NT2/D1 (cell line): Measurements from ENCODE around the gene SFXN2.

Source experiments
- SUZ12 ChIP-seq: IDR thresholded peaks from 2 replicates; pipeline ENCODE4 v1.6.1; 2011; ENCODE audit not compliant: insufficient read length, insufficient read depth; ENCODE audit errors: extremely low read depth
- YY1 ChIP-seq: IDR thresholded peaks from 2 replicates; pipeline ENCODE4 v1.6.1; 2011; ENCODE audit not compliant: insufficient read length, insufficient read depth
- ZNF274 ChIP-seq: IDR thresholded peaks from 2 replicates; pipeline ENCODE4 v1.6.1; 2011; ENCODE audit warnings: mild to moderate bottlenecking, low read depth, low read length

DNA sequence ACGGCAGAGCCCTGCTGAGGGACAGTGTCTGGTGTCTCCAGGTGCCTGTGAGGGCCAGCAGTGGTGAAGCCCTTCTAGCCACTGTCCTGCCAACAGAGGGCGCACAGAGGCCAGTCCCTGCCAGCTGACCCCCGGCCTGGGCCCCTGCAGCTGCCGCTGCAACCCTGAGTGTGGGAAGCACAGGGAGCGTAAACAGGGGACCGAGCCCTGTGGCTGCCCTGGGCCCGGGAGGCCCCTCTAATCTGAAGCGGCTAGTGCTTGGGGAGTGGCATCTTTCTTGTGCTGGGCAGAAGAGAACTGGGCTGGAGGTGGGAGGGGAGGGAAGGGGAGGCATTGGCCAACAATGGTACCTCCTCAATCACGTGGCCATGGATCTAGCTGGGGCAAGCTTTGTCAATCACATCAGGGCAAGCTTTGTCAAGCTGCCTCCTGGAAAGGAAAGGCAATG, 35.6 kb upstream of the SFXN2 start:
- TF ChIP-seq YY1, result no peak
- TF ChIP-seq ZNF274, result no peak
- no peak for TF ChIP-seq SUZ12
